ENCODE results near the gene LOC101059915.
"Not testable (repeated sequence)": the region's sequence is repeated elsewhere in the genome, so short reads cannot be mapped to it uniquely, and the experiment has no call there.

The LOC101059915 gene

DNA sequence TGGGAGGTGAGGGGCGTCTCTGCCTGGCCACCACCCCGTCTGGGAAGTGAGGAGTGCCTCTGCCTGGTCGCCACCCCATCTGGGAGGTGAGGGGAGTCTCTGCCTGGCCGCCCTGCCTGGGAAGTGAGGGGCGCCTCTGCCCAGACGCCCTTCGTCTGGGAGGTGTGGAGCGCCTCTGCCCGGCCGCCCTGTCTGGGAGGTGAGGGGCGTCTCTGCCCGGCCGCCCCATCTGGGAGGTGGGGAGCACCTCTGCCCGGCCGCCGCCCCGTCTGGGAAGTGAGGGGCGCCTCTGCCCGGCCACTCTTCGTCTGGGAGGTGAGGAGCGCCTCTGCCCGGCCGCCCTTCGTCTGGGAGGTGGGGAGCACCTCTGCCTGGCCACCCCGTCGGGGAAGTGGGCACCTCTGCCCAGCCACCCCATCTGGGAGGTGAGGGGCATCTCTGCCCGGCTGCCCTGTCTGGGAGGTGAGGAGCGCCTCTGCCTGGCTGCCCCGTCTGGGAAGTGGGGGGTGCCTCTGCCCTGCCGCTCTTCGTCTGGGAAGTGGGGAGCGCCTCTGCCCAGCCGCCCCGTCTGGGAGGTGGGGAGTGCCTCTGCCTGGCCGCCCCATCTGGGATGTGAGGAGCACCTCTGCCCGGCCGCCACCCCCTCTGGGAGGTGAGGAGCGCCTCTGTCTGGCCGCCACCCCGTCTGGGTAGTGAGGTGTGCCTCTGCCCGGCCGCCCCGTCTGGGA is 8.9 kb downstream of the LOC101059915 start:
- not testable (repeated sequence) for DNase-seq

DNA sequence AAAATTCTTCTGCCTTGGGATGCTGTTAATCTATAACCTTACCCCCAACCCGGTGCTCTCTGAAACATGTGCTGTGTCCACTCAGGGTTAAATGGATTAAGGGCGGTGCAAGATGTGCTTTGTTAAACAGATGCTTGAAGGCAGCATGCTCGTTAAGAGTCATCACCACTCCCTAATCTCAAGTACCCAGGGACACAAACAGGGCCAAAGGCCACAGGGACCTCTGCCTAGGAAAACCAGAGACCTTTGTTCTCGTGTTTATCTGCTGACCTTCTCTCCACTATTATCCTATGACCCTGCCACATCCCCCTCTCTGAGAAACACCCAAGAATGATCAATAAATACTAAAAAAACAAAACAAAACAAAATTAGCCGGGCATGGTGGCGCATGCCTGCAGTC is 9.8 kb downstream of the LOC101059915 start:
- DNase-seq = not testable (repeated sequence)

DNA sequence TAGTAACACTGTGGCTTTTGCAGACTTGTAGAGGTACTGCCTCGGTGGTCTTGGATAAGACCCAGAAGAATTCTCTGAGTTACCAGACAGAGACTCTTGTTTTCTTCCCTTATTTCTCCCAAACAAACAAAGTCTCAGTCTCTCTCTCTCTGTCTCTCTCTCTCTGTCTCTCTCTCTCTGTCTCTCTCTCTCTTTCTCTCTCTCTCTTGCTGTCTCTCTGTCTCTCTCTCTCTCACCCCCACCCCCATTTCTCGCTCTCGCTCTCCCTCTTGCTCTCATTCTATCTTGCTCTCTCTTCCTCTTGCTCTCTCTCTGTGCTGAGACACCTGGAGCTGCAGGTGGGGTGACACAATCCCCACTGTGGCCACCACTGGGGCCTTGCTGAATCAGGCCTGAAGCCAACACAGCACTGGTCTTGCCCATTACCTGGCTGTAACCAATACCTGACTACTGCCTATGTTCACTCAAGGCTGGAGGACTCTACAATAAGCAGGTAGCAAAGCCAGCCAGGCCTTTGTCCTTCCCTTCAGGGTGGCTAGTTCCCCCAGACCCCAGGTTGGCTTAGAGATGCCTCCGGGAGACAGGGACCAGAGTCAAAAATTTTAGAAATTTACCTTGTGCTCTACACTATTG is 12.3 kb downstream of the LOC101059915 start:
- DNase-seq = no peak

DNA sequence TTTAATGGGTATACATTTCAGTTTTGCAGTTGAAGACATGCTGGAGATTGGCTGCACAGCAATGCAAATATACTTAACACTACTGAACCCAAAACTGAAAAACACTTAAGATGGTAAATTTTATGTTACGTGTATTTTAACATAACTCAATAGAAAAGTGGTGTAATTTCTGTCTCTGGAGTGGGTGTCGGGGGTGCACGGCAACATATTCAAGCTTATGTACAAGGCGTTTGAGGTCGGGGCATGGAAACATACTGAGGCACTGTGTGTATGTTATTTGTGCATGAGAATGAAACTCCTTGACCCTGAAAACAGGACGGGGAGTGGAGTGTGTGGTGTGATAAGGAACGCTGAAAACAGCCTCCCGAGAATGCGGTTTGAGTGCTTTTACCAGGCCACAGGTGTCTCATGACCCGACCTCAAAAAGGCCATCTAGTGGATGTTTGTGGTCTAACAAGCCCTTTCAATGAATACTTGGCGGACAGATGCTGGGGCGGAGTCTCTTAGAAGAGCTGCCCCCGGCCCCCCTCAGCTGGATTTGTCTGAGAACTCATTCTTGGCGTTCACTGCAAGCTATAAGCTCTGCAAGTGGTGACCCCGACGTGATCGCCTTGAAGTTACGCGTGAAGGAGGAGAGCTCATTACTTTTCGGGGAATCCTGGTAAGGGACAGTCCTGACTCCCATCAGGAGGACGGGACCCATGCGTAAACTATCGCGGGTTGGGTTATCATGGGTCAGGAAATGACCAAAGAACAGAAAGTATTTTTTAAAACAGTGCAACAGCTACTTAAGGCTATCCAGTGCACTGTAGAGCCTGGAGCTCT is 29.5 kb downstream of the LOC101059915 start:
- not testable (repeated sequence) for DNase-seq

DNA sequence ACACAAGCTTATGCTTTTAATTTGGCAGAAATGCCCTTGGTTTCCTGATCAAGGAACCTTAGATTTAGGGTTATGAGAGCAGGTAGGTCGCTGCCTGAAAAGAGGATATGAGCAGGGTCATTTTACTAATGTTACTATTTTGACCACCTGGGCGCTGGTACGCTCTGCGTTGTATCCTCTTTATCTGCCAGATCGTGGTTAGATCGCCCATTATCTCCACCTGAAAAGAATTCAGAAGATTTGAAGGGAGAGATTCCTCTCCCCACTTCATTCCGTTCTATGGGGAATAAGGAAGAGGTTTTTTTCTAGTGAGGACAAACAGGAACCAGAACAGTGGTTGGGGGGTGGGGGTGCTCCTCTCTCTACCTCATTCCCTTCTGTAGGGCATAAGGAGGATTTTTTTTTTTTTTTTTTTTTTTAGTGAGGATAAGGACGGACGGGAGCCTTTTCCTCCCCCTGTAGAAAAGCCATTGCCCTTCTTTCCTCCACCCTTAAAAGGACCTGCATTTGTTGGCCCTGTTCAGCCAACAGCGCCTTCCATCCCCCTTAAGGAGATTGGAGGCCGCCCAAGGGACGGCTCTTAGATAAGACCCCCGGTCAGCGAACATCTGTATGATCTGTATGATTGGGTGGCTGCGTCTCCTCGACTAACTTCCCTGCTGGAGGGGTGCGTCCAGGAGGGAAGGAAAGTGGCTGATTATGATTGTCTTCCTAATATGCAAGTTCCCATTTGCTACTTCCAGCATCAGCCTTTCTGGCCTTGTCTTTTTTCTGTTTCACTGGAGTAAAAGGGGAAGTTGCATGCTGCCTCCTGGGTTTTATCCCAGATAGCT is 30.3 kb downstream of the LOC101059915 start:
- DNase-seq = not testable (repeated sequence)

DNA sequence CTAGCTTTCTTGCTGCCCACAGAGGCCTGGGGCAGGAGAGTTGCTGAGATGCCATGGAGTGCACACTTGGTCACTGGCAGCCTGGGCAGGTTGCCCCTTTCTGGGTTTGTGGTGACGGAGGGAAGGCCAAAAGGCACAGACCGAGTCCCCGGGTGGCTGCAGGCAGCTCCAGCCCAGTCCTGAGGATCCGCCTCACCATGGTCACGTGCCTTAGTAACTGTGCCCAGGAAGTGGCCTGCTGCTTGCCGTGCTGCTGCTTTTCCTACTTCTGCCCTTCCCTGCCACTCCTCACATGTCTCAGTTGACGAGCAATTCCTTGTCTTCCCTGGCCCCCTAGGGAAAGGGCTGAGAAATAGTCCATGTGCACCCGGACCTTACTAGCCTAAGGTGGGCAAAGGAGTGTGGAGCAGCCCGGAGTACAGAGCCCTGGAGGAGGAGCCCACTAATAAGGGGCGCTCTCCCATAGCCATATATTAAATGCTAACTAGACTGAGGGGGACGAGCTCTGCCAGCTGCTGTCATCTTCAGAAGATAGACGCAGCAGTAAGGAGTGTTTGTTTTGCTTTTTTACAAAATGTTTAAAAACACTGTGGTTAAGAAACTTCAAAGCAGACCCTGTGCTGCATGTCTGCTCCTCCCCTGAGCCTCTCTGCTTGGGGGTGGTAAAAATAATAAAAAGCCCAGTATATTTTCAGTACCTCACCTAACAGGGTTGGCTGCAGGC is 31.1 kb downstream of the LOC101059915 start:
- DNase-seq = not testable (repeated sequence)

DNA sequence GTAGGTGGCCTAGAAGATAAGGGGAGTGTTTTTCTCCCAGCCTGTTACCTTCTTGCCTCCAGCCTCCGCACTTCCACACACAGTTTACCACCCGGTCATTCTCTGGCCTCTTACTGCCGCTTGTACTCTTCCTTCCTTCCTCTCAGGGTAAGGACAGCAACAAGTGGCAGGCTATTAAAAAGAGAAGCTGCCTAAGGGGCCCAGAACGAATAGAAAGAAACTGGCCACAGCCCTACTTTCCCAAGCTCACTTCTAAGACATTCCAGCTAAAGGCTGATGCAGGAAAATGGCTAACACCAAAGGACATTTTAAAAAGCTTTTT is 31.6 kb downstream of the LOC101059915 start:
- DNase-seq = not testable (repeated sequence)

DNA sequence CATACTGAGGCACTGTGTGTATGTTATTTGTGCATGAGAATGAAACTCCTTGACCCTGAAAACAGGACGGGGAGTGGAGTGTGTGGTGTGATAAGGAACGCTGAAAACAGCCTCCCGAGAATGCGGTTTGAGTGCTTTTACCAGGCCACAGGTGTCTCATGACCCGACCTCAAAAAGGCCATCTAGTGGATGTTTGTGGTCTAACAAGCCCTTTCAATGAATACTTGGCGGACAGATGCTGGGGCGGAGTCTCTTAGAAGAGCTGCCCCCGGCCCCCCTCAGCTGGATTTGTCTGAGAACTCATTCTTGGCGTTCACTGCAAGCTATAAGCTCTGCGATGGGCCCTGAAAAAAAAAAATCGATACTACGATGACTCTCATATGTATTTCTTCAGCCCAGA is 35.5 kb downstream of the LOC101059915 start:
- DNase-seq = not testable (repeated sequence)

DNA sequence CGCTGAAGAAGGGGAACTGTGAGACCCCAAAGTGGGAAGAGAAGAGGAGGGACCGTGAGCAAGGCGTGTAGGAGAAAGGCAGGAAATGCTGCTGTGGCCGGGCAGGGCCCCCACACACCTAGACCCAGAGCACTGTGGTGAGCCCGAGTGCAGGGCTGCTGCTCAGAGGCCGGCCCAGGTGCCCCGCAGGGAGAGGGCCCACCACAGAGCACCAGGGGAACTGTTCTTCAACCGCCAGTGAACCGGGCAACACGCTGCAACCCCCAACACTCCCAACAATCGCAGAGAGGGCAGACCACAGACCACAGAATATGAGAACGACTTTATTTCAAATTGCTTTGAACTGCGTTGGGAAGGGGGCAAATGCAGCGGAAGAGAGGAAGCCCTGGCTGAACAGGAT is 46.7 kb downstream of the LOC101059915 start:
- not testable (repeated sequence) for DNase-seq

DNA sequence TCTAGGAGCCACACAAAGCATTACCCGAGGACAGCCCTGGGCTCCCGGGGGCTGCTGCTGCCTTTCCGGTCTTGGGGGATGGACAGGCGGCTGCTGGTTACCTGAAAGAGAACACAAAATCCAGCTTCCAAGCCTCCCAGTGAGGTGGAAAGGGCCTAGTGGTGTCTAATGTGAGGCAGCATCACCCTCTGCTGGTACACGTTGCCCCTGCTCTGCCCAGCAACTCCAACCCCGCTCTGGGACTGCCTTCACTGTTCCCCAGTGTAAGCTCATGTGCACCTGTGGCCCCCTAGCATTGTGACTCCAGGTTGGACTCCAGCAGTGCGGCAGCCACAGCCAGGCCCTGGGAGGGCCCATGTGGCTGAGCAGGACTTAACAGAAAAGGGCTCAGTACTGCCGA is 48.2 kb downstream of the LOC101059915 start:
- DNase-seq = not testable (repeated sequence)

DNA sequence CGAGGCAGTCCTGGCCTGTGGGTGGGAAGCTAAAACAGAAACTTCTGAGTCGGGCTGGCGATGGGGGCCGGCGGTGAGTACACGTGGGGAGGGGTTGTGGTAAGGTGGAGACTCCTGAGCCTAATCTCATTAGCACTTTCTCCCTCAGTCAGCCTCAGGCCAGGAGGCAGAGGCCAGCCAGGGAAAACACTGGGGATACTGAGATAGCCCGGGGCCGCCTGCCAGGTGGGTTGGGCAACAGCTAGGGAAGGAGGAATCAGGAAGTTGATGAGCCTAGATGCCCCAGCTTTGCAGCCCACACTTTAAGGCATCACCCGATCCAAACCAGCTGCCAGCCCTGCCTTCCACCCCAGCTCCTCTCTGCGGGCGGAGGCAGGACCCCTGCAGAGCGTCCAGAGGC is 49.0 kb downstream of the LOC101059915 start:
- not testable (repeated sequence) for DNase-seq

DNA sequence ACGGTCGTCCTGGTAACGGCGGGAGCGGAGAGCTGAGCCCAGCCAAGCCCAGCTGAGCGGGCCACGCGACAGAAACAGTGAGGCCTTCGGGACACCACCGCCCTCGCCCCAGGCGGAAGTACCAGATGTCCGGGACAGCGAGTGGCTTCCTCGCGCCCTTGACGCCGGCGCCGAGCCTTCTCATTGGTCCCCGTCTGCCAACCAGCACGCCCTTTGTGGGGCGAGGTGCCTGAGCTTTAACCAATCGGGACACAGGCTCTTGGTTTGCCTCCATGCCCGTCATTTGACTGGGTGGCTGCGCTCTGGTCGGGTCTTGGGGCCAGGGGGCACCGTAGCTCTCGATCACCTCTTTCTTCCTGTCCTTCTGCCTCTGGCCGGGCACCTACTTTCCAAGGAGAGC is 50.8 kb downstream of the LOC101059915 start, which contains the start of gene CXorf49:
Gene CXorf49, minus strand, starts transcription at position 101 of the 400 bp plus-strand sequence. CDS start 134 bp downstream, outside the sequence.
- not testable (repeated sequence) for DNase-seq

DNA sequence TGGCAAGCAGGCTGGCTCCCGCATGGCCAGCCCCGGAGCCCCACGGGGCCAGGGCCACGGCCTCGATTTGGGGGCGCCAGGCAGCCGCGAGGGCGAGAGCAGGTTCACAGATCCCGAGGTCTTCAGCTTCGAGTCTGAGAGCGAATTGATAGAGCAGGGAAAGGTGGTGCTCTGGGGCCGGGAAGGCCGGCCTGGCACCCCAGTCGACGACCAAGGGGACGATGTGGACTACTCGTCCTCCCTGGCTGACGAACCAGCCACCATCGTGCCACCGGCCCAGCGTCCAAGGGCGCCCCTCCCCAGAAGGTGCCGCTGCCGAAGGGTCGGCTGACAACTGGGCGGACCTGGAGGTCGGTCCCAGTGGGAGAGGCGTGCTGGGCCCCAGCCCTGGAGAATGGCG is 51.8 kb downstream of the LOC101059915 start:
- DNase-seq = not testable (repeated sequence)

DNA sequence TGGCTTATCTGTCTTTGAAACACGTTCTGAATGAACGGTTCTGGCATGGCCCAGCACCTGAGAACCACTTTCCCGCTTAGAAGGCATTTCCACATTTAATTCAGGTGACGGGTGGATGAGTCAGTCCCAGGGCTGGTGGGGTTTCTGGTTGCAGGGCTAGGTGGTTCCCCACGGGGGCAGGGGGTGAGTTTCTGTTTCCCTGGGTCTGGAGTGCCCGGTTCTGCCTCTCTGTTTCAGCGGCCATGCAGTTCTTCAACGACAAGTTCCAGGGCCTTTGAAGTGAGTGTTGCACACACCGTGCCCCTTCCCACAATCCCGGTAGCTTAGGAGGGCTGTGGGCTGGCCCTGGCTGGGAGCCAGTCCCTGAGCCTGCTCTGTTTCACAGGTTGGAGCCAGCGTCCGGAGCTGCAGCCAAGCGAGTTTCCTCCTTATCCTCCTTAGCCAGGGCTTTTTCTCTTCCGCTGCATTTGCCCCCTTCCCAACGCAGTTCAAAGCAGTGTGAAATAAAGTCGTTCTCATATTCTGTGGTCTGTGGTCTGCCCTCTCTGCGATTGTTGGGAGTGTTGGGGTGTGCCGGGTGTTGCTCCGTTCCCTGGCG is 53.0 kb downstream of the LOC101059915 start:
- DNase-seq = not testable (repeated sequence)
